Neural cell (in vitro differentiated cells): ENCODE measurements around the gene THRB. TPM values are rescaled to one million over a fixed set of nuclear protein-coding genes. Genes with fewer than 3 reads are reported as not detected.

Experiments
- H2AFZ ChIP-seq: fragments of 200-600, 300-800 bp; sonication (generic), shearing (Covaris generic); 2 replicates; pipeline ENCODE4 v1.6.0; 2014; ENCODE audit warnings: low read depth, mild to moderate bottlenecking, antibody characterized with exemption, low read length, moderate library complexity
- H3F3A ChIP-seq: fragments of 200-600 bp; shearing (Covaris generic); 2 replicates; pipeline ENCODE4 v1.6.1; 2016; ENCODE audit warnings: mild to moderate bottlenecking, moderate library complexity, mixed read lengths, antibody characterized with exemption, low read length; ENCODE audit not compliant: insufficient read depth, poor library complexity, severe bottlenecking
- H3K27ac ChIP-seq: fragments of 200-600, 300-800 bp; sonication (generic), shearing (Covaris generic); 2 replicates; pipeline ENCODE4 v1.5.1; 2014; ENCODE audit warnings: mild to moderate bottlenecking, low read length, moderate library complexity
- H3K27me3 ChIP-seq: fragments of 300-800, 200-600 bp; sonication (generic), shearing (Covaris generic); 2 replicates; pipeline ENCODE4 v1.6.0; 2014; ENCODE audit warnings: mild to moderate bottlenecking, low read depth, low read length, moderate library complexity; ENCODE audit not compliant: insufficient read depth
- H3K36me3 ChIP-seq: fragments of 300-800, 200-600 bp; sonication (generic), shearing (Covaris generic); 2 replicates; pipeline ENCODE4 v1.5.1; 2014; ENCODE audit warnings: mild to moderate bottlenecking, antibody characterized with exemption, low read length, moderate library complexity; ENCODE audit not compliant: insufficient read depth
- H3K4me2 ChIP-seq: fragments of 300-800, 200-600 bp; sonication (generic), shearing (Covaris generic); 2 replicates; pipeline ENCODE4 v1.6.0; 2014; ENCODE audit warnings: mild to moderate bottlenecking, low read length
- H3K4me3 ChIP-seq: fragments of 300-800, 200-600 bp; sonication (generic), shearing (Covaris generic); 2 replicates; pipeline ENCODE4 v1.5.1; 2014; ENCODE audit warnings: mild to moderate bottlenecking, low read length, moderate library complexity
- H3K79me2 ChIP-seq: fragments of 200-600 bp; shearing (Covaris generic); replicated peaks from 2 replicates; pipeline ENCODE4 v1.6.0; 2014; ENCODE audit warnings: mild to moderate bottlenecking, low read length, moderate library complexity; ENCODE audit not compliant: insufficient read depth
- H3K9ac ChIP-seq: fragments of 300-800, 200-600 bp; sonication (generic), shearing (Covaris generic); 2 replicates; pipeline ENCODE4 v1.6.1; 2016; ENCODE audit warnings: mild to moderate bottlenecking, low read length, mixed read lengths
- H3K9me2 ChIP-seq: fragments of 200-600 bp; shearing (Covaris generic); 2 replicates; pipeline ENCODE4 v1.6.1; 2016; ENCODE audit warnings: mild to moderate bottlenecking, low read length, mixed read lengths; ENCODE audit not compliant: insufficient read depth
- H3K9me3 ChIP-seq: fragments of 200-600, 300-800 bp; sonication (generic), shearing (Covaris generic); 2 replicates; pipeline ENCODE4 v1.6.1; 2016; ENCODE audit warnings: mild to moderate bottlenecking, mixed run types, low read length, moderate library complexity, mixed read lengths
- H4K20me1 ChIP-seq: fragments of 200-600 bp; shearing (Covaris generic); 2 replicates; pipeline ENCODE4 v1.6.1; 2016; ENCODE audit warnings: mild to moderate bottlenecking, mixed run types; ENCODE audit not compliant: insufficient read depth
- CTCF ChIP-seq: fragments of 450-650 bp; IDR thresholded peaks from 2 replicates; pipeline ENCODE4 v1.5.1; 2014; ENCODE audit warnings: antibody characterized with exemption, mild to moderate bottlenecking, moderate library complexity; ENCODE audit not compliant: poor library complexity, severe bottlenecking
- EP300 ChIP-seq: fragments of 450-650 bp; conservative IDR thresholded peaks from 2 replicates; pipeline ENCODE4 v1.6.1; 2014; ENCODE audit warnings: antibody characterized with exemption, mild to moderate bottlenecking, moderate library complexity; ENCODE audit not compliant: poor library complexity, severe bottlenecking
- EZH2 ChIP-seq: fragments of 200-600, 300-800 bp; shearing (Covaris generic), sonication (generic); IDR thresholded peaks from 2 replicates; pipeline ENCODE4 v1.6.1; 2014; ENCODE audit warnings: antibody characterized with exemption, low read length, borderline replicate concordance, mild to moderate bottlenecking; ENCODE audit not compliant: insufficient read depth, poor library complexity, severe bottlenecking
- MXI1 ChIP-seq: fragments of 450-650 bp; conservative IDR thresholded peaks from 2 replicates; pipeline ENCODE4 v1.6.1; 2014; ENCODE audit warnings: antibody characterized with exemption, mild to moderate bottlenecking; ENCODE audit not compliant: poor library complexity, severe bottlenecking
- POLR2AphosphoS5 ChIP-seq: IDR thresholded peaks from 2 replicates; pipeline ENCODE4 v1.6.1; 2012
- RAD21 ChIP-seq: fragments of 450-650 bp; conservative IDR thresholded peaks from 2 replicates; pipeline ENCODE4 v1.6.1; 2014; ENCODE audit warnings: antibody characterized with exemption, mild to moderate bottlenecking, moderate library complexity
- REST ChIP-seq: IDR thresholded peaks from 2 replicates; pipeline ENCODE4 v1.6.1; 2012; ENCODE audit warnings: borderline replicate concordance
- SMC3 ChIP-seq: fragments of 450-650 bp; conservative IDR thresholded peaks from 2 replicates; pipeline ENCODE4 v1.6.1; 2014; ENCODE audit warnings: antibody characterized with exemption, mild to moderate bottlenecking, moderate library complexity; ENCODE audit not compliant: poor library complexity
- TAF1 ChIP-seq: IDR thresholded peaks from 2 replicates; pipeline ENCODE4 v1.6.1; 2012; ENCODE audit warnings: low read depth
- polyA plus RNA-seq: library from polyadenylated mRNA; depleted of rRNA; stranded (reverse); fragments of >200 nt; gene quantifications from 2 replicates; pipeline ENCODE4 v1.2.3, GENCODE V29; 2014

THRB gene
- polyA plus RNA-seq, 1 donor from 2014 or later = 1.7 TPM

- Histone ChIP-seq H3K4me2 (no peak overlapping the region), H3K9me2 (no peaks in the 10 kb centered on the region), H3K36me3 (no peaks in the 10 kb centered on the region), H3K27me3 (no peaks in the 10 kb centered on the region), H3K27ac (no peak overlapping the region), H3K9ac (no peak overlapping the region), H3K4me3 (no peak overlapping the region), H3K9me3 (no peaks in the 10 kb centered on the region), H2AFZ (no peak overlapping the region), H4K20me1 (no peaks in the 10 kb centered on the region), H3K79me2 (no peaks in the 10 kb centered on the region), H3F3A (no peaks in the 10 kb centered on the region)
- TF ChIP-seq EZH2 (no peak), CTCF (no peak), EP300 (no peak), TAF1 (no peak), SMC3 (no peak), MXI1 (no peak), REST (no peak), POLR2AphosphoS5 (no peak), RAD21 (no peak)
Observed at GRCh38 chr3:24363242-24363641, 131.4 kb downstream of the THRB start.

- H3K27me3 ChIP-seq = no peaks in the 10 kb centered on the region
- H3K9ac ChIP-seq = no peak overlapping the region
- no peaks in the 10 kb centered on the region for H3K9me3 ChIP-seq
- H3K9me2 ChIP-seq = no peaks in the 10 kb centered on the region
- no peak overlapping the region for H3K4me2 ChIP-seq
- H3K79me2 ChIP-seq = no peaks in the 10 kb centered on the region
- no peak overlapping the region for H3K27ac ChIP-seq
- no peaks in the 10 kb centered on the region for H4K20me1 ChIP-seq
- no peak overlapping the region for H3K4me3 ChIP-seq
- H3F3A ChIP-seq = no peaks in the 10 kb centered on the region
- H3K36me3 ChIP-seq = no peaks in the 10 kb centered on the region
- no peak for TF ChIP-seq RAD21
- no peak for TF ChIP-seq MXI1
- no peak for TF ChIP-seq SMC3
- TF ChIP-seq EZH2 = no peak
- TF ChIP-seq POLR2AphosphoS5 = no peak
- no peak for TF ChIP-seq EP300
- TF ChIP-seq REST = no peak
- no peak for TF ChIP-seq CTCF
- no peak for TF ChIP-seq TAF1
- no peak overlapping the region for H2AFZ ChIP-seq
Observed at GRCh38 chr3:24361623-24362022, 133.0 kb downstream of the THRB start.
